ENCODE measurements around the gene PMEL. TPM values are rescaled to one million over a fixed set of nuclear protein-coding genes. Genes with fewer than 3 reads are reported as not detected.
"Not testable (repeated sequence)": the region's sequence is repeated elsewhere in the genome, so short reads cannot be mapped to it uniquely, and the experiment has no call there.

The PMEL gene
- total RNA-seq, 1 experiment from 2014 or later = 72.2 TPM

- TF ChIP-seq NFE2L1 (CRISPR knock-in tag; IDR thresholded peaks at IDR 0.05) = 0 out of 2 replicates have a peak, but pooled peaks have one; percentile 2
Measured at GRCh38 chr12:55926738-55927587, 38.9 kb downstream of the PMEL start (continued).

DNA sequence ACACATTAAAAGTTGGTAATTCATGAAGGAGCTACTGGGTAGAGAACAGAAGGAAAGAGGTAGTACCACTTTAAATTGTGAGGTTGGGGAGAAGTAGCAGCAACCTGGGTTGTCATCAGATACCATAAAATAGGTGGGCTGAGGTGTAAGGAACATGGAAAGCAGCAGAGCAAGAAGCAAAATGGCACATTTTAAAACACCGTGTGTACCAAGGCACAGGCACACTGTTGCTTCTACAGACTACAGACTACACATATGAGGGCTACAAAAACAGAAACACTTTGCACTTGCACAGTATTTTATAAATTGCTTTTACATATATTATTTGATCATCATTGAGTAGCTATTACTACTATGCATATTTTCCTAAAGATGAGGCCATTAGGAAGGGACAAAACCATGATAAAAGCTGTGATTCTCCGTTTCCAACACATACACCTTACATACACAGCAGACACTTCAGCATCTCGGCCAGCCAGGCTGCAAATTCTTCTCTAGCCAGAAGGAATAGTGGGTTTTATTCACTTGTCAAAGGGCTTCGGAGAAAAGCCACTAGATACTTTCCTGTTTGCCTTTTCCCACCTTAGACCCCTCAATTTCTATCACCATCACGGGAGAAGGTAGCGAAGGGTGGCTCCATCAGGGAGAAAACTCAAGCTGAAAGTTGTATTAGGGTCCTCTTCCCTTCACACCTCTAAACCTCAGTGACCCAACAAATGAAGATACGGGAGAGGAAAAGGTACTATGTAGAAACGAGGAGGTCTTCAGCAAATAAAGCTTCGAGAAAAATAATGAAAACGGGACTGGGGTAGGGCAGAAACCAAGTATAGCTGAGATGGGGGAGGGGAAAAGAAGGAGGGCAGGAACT is 39.7 kb downstream of the PMEL start:
- Mint-ChIP-seq H3K36me3 (peaks cover 26% of the 10 kb centered on the region), H3K4me1 (peaks cover 37% of the 10 kb centered on the region), H3K27me3 (ENCODE audit: low read depth) (peaks cover 2% of the 10 kb centered on the region), H3K9me3 (no peaks in the 10 kb centered on the region), H3K4me3 (peak overlapping the region; percentile 94), H3K27ac (peak overlapping the region; percentile 96)
- DNase-seq (ENCODE audit: low spot score) (no peak), ATAC-seq (no peak)
- no peak for TF ChIP-seq SOX15 (CRISPR knock-in tag; IDR thresholded peaks at IDR 0.05)
- TF ChIP-seq, protein P1, sequence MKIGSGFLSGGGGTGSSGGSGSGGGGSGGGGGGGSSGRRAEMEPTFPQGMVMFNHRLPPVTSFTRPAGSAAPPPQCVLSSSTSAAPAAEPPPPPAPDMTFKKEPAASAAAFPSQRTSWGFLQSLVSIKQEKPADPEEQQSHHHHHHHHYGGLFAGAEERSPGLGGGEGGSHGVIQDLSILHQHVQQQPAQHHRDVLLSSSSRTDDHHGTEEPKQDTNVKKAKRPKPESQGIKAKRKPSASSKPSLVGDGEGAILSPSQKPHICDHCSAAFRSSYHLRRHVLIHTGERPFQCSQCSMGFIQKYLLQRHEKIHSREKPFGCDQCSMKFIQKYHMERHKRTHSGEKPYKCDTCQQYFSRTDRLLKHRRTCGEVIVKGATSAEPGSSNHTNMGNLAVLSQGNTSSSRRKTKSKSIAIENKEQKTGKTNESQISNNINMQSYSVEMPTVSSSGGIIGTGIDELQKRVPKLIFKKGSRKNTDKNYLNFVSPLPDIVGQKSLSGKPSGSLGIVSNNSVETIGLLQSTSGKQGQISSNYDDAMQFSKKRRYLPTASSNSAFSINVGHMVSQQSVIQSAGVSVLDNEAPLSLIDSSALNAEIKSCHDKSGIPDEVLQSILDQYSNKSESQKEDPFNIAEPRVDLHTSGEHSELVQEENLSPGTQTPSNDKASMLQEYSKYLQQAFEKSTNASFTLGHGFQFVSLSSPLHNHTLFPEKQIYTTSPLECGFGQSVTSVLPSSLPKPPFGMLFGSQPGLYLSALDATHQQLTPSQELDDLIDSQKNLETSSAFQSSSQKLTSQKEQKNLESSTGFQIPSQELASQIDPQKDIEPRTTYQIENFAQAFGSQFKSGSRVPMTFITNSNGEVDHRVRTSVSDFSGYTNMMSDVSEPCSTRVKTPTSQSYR (CRISPR knock-in tag; IDR thresholded peaks at IDR 0.05) = no peak
- no peak for TF ChIP-seq GABPB1 (CRISPR knock-in tag; IDR thresholded peaks at IDR 0.05)
- TF ChIP-seq NR2C2 (CRISPR knock-in tag; IDR thresholded peaks at IDR 0.05) = no peak
- TF ChIP-seq ZNF423 (CRISPR knock-in tag; IDR thresholded peaks at IDR 0.05) = no peak
- no peak for TF ChIP-seq ZNF138 (CRISPR knock-in tag; conservative IDR thresholded peaks at IDR 0.05)
- ChIA-PET POLR2A (interaction anchor here (0.9 to 2.7 kb wide), 4 partner anchors 47 to 197 kb away, joined by 3 to 16 read pairs (median 4); partner anchors contain the start of genes DNAJC14, ORMDL2, RAB5B and SARNP), CTCF (interaction anchor here (0.8 to 5.0 kb wide), 15 partner anchors 8 to 280 kb away, joined by 3 to 32 read pairs (median 3); partner anchors contain the start of genes DNAJC14, ORMDL2, RAB5B and SARNP)

DNA sequence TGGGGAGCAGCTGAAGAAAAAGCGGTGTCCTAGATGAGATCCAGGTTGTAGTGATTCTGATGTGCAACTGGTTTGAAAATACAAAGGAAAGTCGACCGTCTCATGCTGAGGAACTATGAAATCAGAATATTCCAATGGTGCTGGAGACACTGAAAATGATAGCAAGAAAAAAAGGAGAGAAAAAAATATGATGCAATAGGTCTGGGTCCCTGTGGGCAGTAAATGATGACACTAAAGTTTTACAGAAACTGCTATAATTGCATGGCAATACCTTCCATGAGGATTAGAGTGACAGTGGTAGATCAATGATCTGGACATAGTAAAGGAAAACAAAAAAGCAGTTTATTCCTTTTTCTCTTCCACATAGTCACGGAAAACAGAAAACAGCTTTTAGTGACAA is 40.5 kb downstream of the PMEL start:
- Mint-ChIP-seq H3K4me1 (peaks cover 30% of the 10 kb centered on the region), H3K9me3 (no peaks in the 10 kb centered on the region), H3K27ac (peak overlapping the region; percentile 96), H3K36me3 (peaks cover 26% of the 10 kb centered on the region), H3K27me3 (ENCODE audit: low read depth) (no peaks in the 10 kb centered on the region), H3K4me3 (peak overlapping the region; percentile 94)
- DNase-seq (ENCODE audit: low spot score) = no peak
- ChIA-PET CTCF (interaction anchor here (1.0 to 5.0 kb wide), 5 partner anchors 48 to 281 kb away, joined by 3 to 32 read pairs (median 4); partner anchors contain the start of genes DNAJC14 and RAB5B), POLR2A (interaction anchor here (1.0 kb wide), 1 partner anchor 108 kb away, joined by 3 read pairs; the partner anchor contains the start of genes ORMDL2 and SARNP)
- 0 out of 2 replicates have a peak, but pooled peaks have one; percentile 26 for TF ChIP-seq GABPB1 (CRISPR knock-in tag; IDR thresholded peaks at IDR 0.05)
- TF ChIP-seq MXD4 (CRISPR knock-in tag; IDR thresholded peaks at IDR 0.05; ENCODE audit: borderline replicate concordance) = no peak
- no peak for ATAC-seq

GRCh38 chr12:55923648-55924047 is 42.2 kb downstream of the PMEL start:
- CTCF ChIA-PET; H3K9me3 Mint-ChIP-seq; H3K27ac Mint-ChIP-seq; POLR2A ChIA-PET; DNase-seq (ENCODE audit: low spot score); H3K4me3 Mint-ChIP-seq; H3K27me3 Mint-ChIP-seq (ENCODE audit: low read depth); ATAC-seq: not testable (repeated sequence)
- Mint-ChIP-seq H3K36me3 (peaks cover 26% of the 10 kb centered on the region), H3K4me1 (peaks cover 17% of the 10 kb centered on the region)

DNA sequence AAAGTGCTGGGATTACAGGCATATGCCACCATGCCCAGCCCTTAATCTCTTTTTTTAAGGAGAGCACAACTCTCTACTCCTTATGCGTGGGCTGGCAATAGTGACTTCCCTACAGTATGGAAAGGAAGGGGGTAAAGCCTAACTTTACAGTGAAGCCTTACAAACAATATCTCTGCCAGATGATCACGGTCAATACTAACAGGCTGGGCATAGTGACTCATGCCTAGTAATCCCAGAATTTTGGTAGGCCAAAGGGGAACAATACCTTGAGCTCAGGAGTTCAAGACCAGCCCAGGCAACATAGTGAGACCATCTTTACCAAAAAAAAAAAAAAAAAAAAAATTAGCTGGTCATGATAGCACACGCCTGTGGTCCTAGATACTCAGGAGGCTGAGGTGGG is 43.7 kb downstream of the PMEL start:
- no peak for DNase-seq (ENCODE audit: low spot score)
- Mint-ChIP-seq H3K36me3 (peaks cover 24% of the 10 kb centered on the region), H3K4me1 (peaks cover 14% of the 10 kb centered on the region), H3K4me3 (no peak overlapping the region), H3K27ac (no peak overlapping the region), H3K9me3 (no peaks in the 10 kb centered on the region), H3K27me3 (ENCODE audit: low read depth) (no peaks in the 10 kb centered on the region)
- no peak for ATAC-seq
- ChIA-PET CTCF (interaction anchor here (0.6 to 0.7 kb wide), 3 partner anchors 18 to 184 kb away, joined by 3 read pairs; no protein-coding TSS in a partner anchor), POLR2A (no interaction called here)
- no peak for TF ChIP-seq IRF2 (CRISPR knock-in tag; IDR thresholded peaks at IDR 0.05; ENCODE audit: borderline replicate concordance, low read depth)
- TF ChIP-seq ARID4B (CRISPR knock-in tag; IDR thresholded peaks at IDR 0.05; ENCODE audit: borderline replicate concordance) = no peak
- no peak for TF ChIP-seq FOXP4 (CRISPR knock-in tag; IDR thresholded peaks at IDR 0.05)
- no peak for TF ChIP-seq ZNF219 (CRISPR knock-in tag; IDR thresholded peaks at IDR 0.05; ENCODE audit: borderline replicate concordance)
- TF ChIP-seq JUN (CRISPR knock-in tag; IDR thresholded peaks at IDR 0.05) = no peak

Data from WTC11 (cell line).